H9 (cell line): Measurements from ENCODE around the gene TARBP1. TPM values are rescaled to one million over a fixed set of nuclear protein-coding genes. Genes with fewer than 3 reads are reported as not detected.

Source experiments
- DNase-seq: peaks from one replicate; pipeline ENCODE4 v3.0.0-alpha.2; 2017
- H2AFZ ChIP-seq: one replicate; pipeline ENCODE4 v1.6.1; 2013; ENCODE audit warnings: mild to moderate bottlenecking, low read length, control low read depth, moderate library complexity
- H2AK5ac ChIP-seq: 2 replicates; pipeline ENCODE4 v1.6.1; 2013; ENCODE audit warnings: low read length, control low read depth, mixed read lengths; ENCODE audit not compliant: insufficient read length
- H2BK120ac ChIP-seq: one replicate; pipeline ENCODE4 v1.6.1; 2013; ENCODE audit warnings: low read depth, mild to moderate bottlenecking, low read length, control low read depth, inconsistent platforms; ENCODE audit not compliant: poor library complexity, severe bottlenecking
- H2BK12ac ChIP-seq: 2 replicates; pipeline ENCODE4 v1.6.1; 2013; ENCODE audit warnings: low read length, control low read depth, mixed read lengths, low read depth; ENCODE audit not compliant: insufficient read length
- H2BK15ac ChIP-seq: 2 replicates; pipeline ENCODE4 v1.6.1; 2013; ENCODE audit warnings: low read depth, low read length, control low read depth
- H2BK20ac ChIP-seq: one replicate; pipeline ENCODE4 v1.6.1; 2013; ENCODE audit warnings: low read depth, mild to moderate bottlenecking, low read length, control low read depth, inconsistent platforms; ENCODE audit not compliant: poor library complexity, severe bottlenecking
- H2BK5ac ChIP-seq: 2 replicates; pipeline ENCODE4 v1.6.1; 2013; ENCODE audit warnings: low read length, control low read depth, mixed read lengths; ENCODE audit not compliant: insufficient read length
- H3K14ac ChIP-seq: 2 replicates; pipeline ENCODE4 v1.6.1; 2013; ENCODE audit warnings: low read length, control low read depth; ENCODE audit not compliant: insufficient read depth
- H3K18ac ChIP-seq: 2 replicates; pipeline ENCODE4 v1.6.1; 2013; ENCODE audit warnings: low read depth, mild to moderate bottlenecking, mixed read lengths, low read length, control low read depth; ENCODE audit not compliant: insufficient read length
- H3K23ac ChIP-seq: 2 replicates; pipeline ENCODE4 v1.6.1; 2013; ENCODE audit warnings: low read length, control low read depth, mixed read lengths, low read depth; ENCODE audit not compliant: insufficient read length
- H3K23me2 ChIP-seq: 2 replicates; pipeline ENCODE4 v1.6.1; 2013; ENCODE audit warnings: low read depth, mild to moderate bottlenecking, mixed read lengths, low read length, control low read depth; ENCODE audit not compliant: insufficient read length, poor library complexity, severe bottlenecking
- H3K27ac ChIP-seq: 2 replicates; pipeline ENCODE4 v1.5.1; 2013; ENCODE audit warnings: low read length, control low read depth, mixed read lengths, low read depth; ENCODE audit not compliant: insufficient read length
- H3K27me3 ChIP-seq: 2 replicates; pipeline ENCODE4 v1.6.1; 2013; ENCODE audit warnings: low read length, control low read depth, inconsistent platforms; ENCODE audit not compliant: insufficient read depth
- H3K4ac ChIP-seq: 2 replicates; pipeline ENCODE4 v1.6.1; 2013; ENCODE audit warnings: low read depth, mild to moderate bottlenecking, control low read depth, inconsistent platforms, low read length, moderate library complexity
- H3K4me1 ChIP-seq: 2 replicates; pipeline ENCODE4 v1.6.1; 2013; ENCODE audit warnings: low read length, control low read depth, inconsistent platforms; ENCODE audit not compliant: insufficient read depth
- H3K4me2 ChIP-seq: 2 replicates; pipeline ENCODE4 v1.6.1; 2013; ENCODE audit warnings: low read length, control low read depth, mixed read lengths; ENCODE audit not compliant: insufficient read length, insufficient read depth
- H3K56ac ChIP-seq: 2 replicates; pipeline ENCODE4 v1.6.1; 2013; ENCODE audit warnings: low read depth, mild to moderate bottlenecking, mixed read lengths, low read length, control low read depth; ENCODE audit not compliant: insufficient read length
- H3K79me1 ChIP-seq: 2 replicates; pipeline ENCODE4 v1.6.1; 2013; ENCODE audit warnings: low read depth, mild to moderate bottlenecking, moderate library complexity, low read length, control low read depth, inconsistent platforms; ENCODE audit not compliant: insufficient read depth, poor library complexity, severe bottlenecking
- H3K79me2 ChIP-seq: 2 replicates; pipeline ENCODE4 v1.6.1; 2013; ENCODE audit warnings: low read length, control low read depth, inconsistent platforms; ENCODE audit not compliant: insufficient read depth
- H3K9ac ChIP-seq: 2 replicates; pipeline ENCODE4 v1.6.1; 2013; ENCODE audit warnings: low read length, control low read depth, mixed read lengths; ENCODE audit not compliant: insufficient read length; ENCODE audit errors: extremely low read depth
- H3K9me3 ChIP-seq: one replicate; pipeline ENCODE4 v1.6.1; 2013; ENCODE audit warnings: low read depth, low read length, inconsistent platforms; ENCODE audit not compliant: control insufficient read depth
- H3T11ph ChIP-seq: one replicate; pipeline ENCODE4 v1.6.1; 2013; ENCODE audit warnings: mild to moderate bottlenecking, low read length, control low read depth, inconsistent platforms
- H4K20me1 ChIP-seq: one replicate; pipeline ENCODE4 v1.6.1; 2013; ENCODE audit not compliant: control insufficient read depth, insufficient read length, insufficient read depth
- H4K5ac ChIP-seq: 2 replicates; pipeline ENCODE4 v1.6.1; 2013; ENCODE audit warnings: low read depth, mild to moderate bottlenecking, mixed read lengths, low read length, control low read depth; ENCODE audit not compliant: insufficient read length
- H4K8ac ChIP-seq: replicated peaks from 2 replicates; pipeline ENCODE4 v1.6.1; 2013; ENCODE audit warnings: low read length, control low read depth, mixed read lengths, low read depth; ENCODE audit not compliant: insufficient read length
- H4K91ac ChIP-seq: 2 replicates; pipeline ENCODE4 v1.6.1; 2013; ENCODE audit warnings: low read depth, mild to moderate bottlenecking, moderate library complexity, mixed read lengths, low read length, control low read depth; ENCODE audit not compliant: insufficient read length
- H3K27ac Mint-ChIP-seq, 3 experiments: 2 replicates in 2 of 3; 3 replicates in 1 of 3; pipeline ENCODE4 v1.8.0; 2020 to 2021; ENCODE audit warnings: mixed read lengths in 3 of 3, mild to moderate bottlenecking in 1 of 3, moderate library complexity in 1 of 3
- H3K27me3 Mint-ChIP-seq: 2 replicates; pipeline ENCODE4 v1.8.0; 2021; ENCODE audit warnings: low read depth, mild to moderate bottlenecking, moderate library complexity, mixed read lengths
- H3K36me3 Mint-ChIP-seq, 3 experiments: 2 replicates in 2 of 3; 3 replicates in 1 of 3; pipeline ENCODE4 v1.8.0; 2020 to 2021; ENCODE audit warnings: low read depth in 3 of 3, mixed read lengths in 3 of 3; ENCODE audit not compliant: insufficient read depth in 1 of 3
- H3K4me1 Mint-ChIP-seq, 2 experiments: 2 replicates each; pipeline ENCODE4 v1.8.0; 2020; ENCODE audit warnings: mixed read lengths in 2 of 2
- H3K4me3 Mint-ChIP-seq, 2 experiments: 2 replicates in 1 of 2; 3 replicates in 1 of 2; pipeline ENCODE4 v1.8.0; 2020 to 2021; ENCODE audit warnings: mild to moderate bottlenecking in 2 of 2, mixed read lengths in 2 of 2, moderate library complexity in 1 of 2
- H3K9me3 Mint-ChIP-seq, 2 experiments: 2 replicates in 1 of 2; 3 replicates in 1 of 2; pipeline ENCODE4 v1.8.0; 2020; ENCODE audit warnings: mild to moderate bottlenecking in 2 of 2, mixed read lengths in 2 of 2, moderate library complexity in 1 of 2
- CTCF ChIP-seq: fragments of 200-600 bp; sonication (generic); conservative IDR thresholded peaks from 3 replicates; pipeline ENCODE4 v1.8.0; 2021; ENCODE audit warnings: antibody characterized with exemption, mild to moderate bottlenecking
- WGBS: extraction: QIAGEN DNeasy Blood & Tissue Kit; methylation state at CpG from one replicate; pipeline ENCODE4 v1.1.7; 2013; ENCODE audit warnings: missing lambda C conversion rate, low lambda C conversion rate, mixed read lengths; ENCODE audit not compliant: insufficient read length; ENCODE audit errors: extremely low coverage; 5-methylcytosine and 5-hydroxymethylcytosine counted together
- total RNA-seq: library from RNA; stranded (reverse); gene quantifications from 2 replicates; pipeline ENCODE4 v1.2.1, GENCODE V29; 2021

Gene TARBP1
- total RNA-seq, 1 experiment from 2014 or later, result 20.2 TPM

DNA sequence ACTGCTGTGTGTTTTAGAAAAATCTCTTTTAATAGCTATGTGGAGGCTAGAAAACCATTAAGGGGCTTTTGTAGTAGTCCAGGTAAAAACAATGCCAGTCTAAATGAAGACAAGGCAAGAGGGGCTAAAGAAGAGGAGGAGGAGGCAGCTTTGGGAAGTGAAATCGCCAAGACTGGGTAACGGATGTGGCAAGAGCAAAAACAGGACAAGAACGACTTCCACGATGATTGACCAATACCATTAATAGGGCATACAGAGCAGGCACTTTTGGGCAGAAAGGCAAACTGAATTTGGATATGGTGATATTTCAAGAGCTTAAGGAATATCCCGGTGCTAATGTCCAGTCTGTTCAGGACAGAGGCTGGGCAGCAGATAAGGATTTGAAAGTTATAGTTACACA is 83.7 kb downstream of the TARBP1 start:
- no peak overlapping the region for H2BK12ac ChIP-seq
- no peak overlapping the region for H2AK5ac ChIP-seq
- WGBS, result no CpG with 5 or more reads among the region's 5 CpGs

More for the DNA sequence above, 83.7 kb downstream of the TARBP1 start:
- Histone ChIP-seq H2BK5ac (no peak overlapping the region), H3K4me1 (no peaks in the 10 kb centered on the region), H2AFZ (no peak overlapping the region), H3K18ac (no peak overlapping the region), H3K56ac (no peak overlapping the region), H3K27ac (no peak overlapping the region), H4K91ac (no peak overlapping the region), H2BK20ac (no peak overlapping the region), H2BK15ac (no peak overlapping the region), H3K79me2 (0 out of 2 replicates have a peak, but pooled peaks cover 2% of the 10 kb centered on the region), H3K4me2 (no peak overlapping the region), H2BK120ac (no peak overlapping the region), H3K9me3 (no peaks in the 10 kb centered on the region), H3K9ac (no peak overlapping the region), H4K5ac (no peak overlapping the region), H3K79me1 (no peaks in the 10 kb centered on the region), H4K8ac (no peak overlapping the region), H3K27me3 (no peaks in the 10 kb centered on the region), H3K14ac (no peak overlapping the region), H3K4ac (no peak overlapping the region), H3K23ac (no peak overlapping the region), H3K23me2 (no peaks in the 10 kb centered on the region), H3T11ph (no peak overlapping the region), H4K20me1 (no peaks in the 10 kb centered on the region)
- Mint-ChIP-seq H3K4me3 (no peak overlapping the region), H3K4me1 (no peaks in the 10 kb centered on the region), H3K9me3 (peaks cover 3 to 4% of the 10 kb centered on the region in 2 experiments; a peak in 3 of 5 replicates), H3K27me3 (no peaks in the 10 kb centered on the region), H3K36me3 (peaks cover 7 to 32% (median 31%) of the 10 kb centered on the region in 3 experiments), H3K27ac (no peak overlapping the region)
- no peak for DNase-seq
- no peak for TF ChIP-seq CTCF
